RWPE2 (cell line): ENCODE measurements around the gene MAZ.

ENCODE experiments used
- ATAC-seq: fragments of 200-7000 bp; cut with Tn5 transposase; 3 replicates; pipeline ENCODE4 v1.9.1; 2021; ENCODE audit warnings: low read depth
- DNase-seq: peaks from one replicate; pipeline ENCODE4 v3.0.0-alpha.2; 2020; ENCODE audit warnings: low spot score
- H3K27ac ChIP-seq: fragments of 450-650 bp; 2 replicates; pipeline ENCODE4 v1.5.1; 2017; ENCODE audit warnings: mild to moderate bottlenecking; ENCODE audit not compliant: poor library complexity, severe bottlenecking
- H3K27me3 ChIP-seq: fragments of 250-450 bp; sonication (Bioruptor Pico); 2 replicates; pipeline ENCODE4 v1.5.1; 2021; ENCODE audit warnings: mild to moderate bottlenecking, moderate library complexity; ENCODE audit not compliant: insufficient read depth, poor library complexity, severe bottlenecking
- H3K36me3 ChIP-seq: fragments of 250-450 bp; sonication (Bioruptor Pico); 2 replicates; pipeline ENCODE4 v1.5.1; 2020; ENCODE audit warnings: low read depth, mild to moderate bottlenecking, moderate library complexity
- H3K4me1 ChIP-seq: fragments of 250-450 bp; sonication (Bioruptor Pico); 2 replicates; pipeline ENCODE4 v1.5.1; 2021; ENCODE audit warnings: mild to moderate bottlenecking, moderate library complexity; ENCODE audit not compliant: insufficient read depth, poor library complexity, severe bottlenecking
- H3K4me3 ChIP-seq: fragments of 250-450 bp; sonication (Bioruptor Pico); 2 replicates; pipeline ENCODE4 v1.5.1; 2021; ENCODE audit warnings: mild to moderate bottlenecking, moderate library complexity; ENCODE audit not compliant: severe bottlenecking
- H3K9me3 ChIP-seq: fragments of 250-450 bp; sonication (Bioruptor Pico); 2 replicates; pipeline ENCODE4 v1.5.1; 2021; ENCODE audit warnings: mild to moderate bottlenecking, moderate library complexity; ENCODE audit not compliant: severe bottlenecking
- TF ChIP-seq, protein P1 (sequence below): fragments of 450-650 bp; IDR thresholded peaks from one replicate; pipeline ENCODE4 v1.5.1; 2017; ENCODE audit warnings: mild to moderate bottlenecking, moderate library complexity; ENCODE audit not compliant: poor library complexity, severe bottlenecking

Gene MAZ

GRCh38 chr16:29805232-29806098 is 864 bp upstream of the MAZ start:
- Histone ChIP-seq H3K4me3 (peak overlapping the region; percentile 36), H3K36me3 (peaks cover 47% of the 10 kb centered on the region), H3K9me3 (no peaks in the 10 kb centered on the region), H3K4me1 (peaks cover 7% of the 10 kb centered on the region), H3K27ac (peak overlapping the region; percentile 92), H3K27me3 (no peaks in the 10 kb centered on the region)
- ATAC-seq (peak; percentile 61), DNase-seq (peak; percentile 96)
- TF ChIP-seq, protein P1, sequence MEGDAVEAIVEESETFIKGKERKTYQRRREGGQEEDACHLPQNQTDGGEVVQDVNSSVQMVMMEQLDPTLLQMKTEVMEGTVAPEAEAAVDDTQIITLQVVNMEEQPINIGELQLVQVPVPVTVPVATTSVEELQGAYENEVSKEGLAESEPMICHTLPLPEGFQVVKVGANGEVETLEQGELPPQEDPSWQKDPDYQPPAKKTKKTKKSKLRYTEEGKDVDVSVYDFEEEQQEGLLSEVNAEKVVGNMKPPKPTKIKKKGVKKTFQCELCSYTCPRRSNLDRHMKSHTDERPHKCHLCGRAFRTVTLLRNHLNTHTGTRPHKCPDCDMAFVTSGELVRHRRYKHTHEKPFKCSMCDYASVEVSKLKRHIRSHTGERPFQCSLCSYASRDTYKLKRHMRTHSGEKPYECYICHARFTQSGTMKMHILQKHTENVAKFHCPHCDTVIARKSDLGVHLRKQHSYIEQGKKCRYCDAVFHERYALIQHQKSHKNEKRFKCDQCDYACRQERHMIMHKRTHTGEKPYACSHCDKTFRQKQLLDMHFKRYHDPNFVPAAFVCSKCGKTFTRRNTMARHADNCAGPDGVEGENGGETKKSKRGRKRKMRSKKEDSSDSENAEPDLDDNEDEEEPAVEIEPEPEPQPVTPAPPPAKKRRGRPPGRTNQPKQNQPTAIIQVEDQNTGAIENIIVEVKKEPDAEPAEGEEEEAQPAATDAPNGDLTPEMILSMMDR: no peak

GRCh38 chr16:29806641-29807425 is 504 bp downstream of the MAZ start:
- H3K27ac ChIP-seq: peak overlapping the region; percentile 92
- peaks cover 38% of the 10 kb centered on the region for H3K36me3 ChIP-seq
- no peaks in the 10 kb centered on the region for H3K27me3 ChIP-seq
- ATAC-seq: no peak
- peaks cover 7% of the 10 kb centered on the region for H3K4me1 ChIP-seq
- DNase-seq: no peak
- TF ChIP-seq, protein P1: no peak
- H3K4me3 ChIP-seq: peak overlapping the region; percentile 88
- H3K9me3 ChIP-seq: no peaks in the 10 kb centered on the region

DNA sequence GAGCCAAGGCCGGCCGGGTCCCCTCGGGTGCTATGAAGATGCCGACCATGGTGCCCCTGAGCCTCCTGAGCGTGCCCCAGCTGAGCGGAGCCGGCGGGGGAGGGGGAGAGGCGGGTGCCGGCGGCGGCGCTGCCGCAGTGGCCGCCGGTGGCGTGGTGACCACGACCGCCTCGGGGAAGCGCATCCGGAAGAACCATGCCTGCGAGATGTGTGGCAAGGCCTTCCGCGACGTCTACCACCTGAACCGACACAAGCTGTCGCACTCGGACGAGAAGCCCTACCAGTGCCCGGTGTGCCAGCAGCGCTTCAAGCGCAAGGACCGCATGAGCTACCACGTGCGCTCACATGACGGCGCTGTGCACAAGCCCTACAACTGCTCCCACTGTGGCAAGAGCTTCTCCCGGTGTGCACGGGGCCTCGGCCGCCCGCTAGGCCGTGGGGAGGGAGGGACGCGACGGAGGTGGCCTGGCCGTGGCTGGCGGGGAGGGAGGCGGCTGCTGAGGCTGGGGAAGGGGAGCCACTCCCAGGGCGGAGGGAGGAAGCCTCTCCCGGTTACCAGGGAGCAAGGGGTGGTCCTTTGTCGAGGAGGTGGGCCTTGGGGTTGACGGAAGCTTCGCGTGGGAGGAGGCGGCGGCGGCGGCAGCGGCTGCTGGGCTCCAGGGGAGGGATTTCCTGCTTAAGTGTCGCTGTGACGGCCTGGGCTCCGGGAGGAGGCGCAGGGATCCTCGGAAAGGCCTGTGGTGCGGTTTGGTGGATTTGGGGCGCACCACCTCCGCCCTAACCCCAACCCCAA is 1.3 kb downstream of the MAZ start:
- peak; percentile 30 for ATAC-seq

DNA sequence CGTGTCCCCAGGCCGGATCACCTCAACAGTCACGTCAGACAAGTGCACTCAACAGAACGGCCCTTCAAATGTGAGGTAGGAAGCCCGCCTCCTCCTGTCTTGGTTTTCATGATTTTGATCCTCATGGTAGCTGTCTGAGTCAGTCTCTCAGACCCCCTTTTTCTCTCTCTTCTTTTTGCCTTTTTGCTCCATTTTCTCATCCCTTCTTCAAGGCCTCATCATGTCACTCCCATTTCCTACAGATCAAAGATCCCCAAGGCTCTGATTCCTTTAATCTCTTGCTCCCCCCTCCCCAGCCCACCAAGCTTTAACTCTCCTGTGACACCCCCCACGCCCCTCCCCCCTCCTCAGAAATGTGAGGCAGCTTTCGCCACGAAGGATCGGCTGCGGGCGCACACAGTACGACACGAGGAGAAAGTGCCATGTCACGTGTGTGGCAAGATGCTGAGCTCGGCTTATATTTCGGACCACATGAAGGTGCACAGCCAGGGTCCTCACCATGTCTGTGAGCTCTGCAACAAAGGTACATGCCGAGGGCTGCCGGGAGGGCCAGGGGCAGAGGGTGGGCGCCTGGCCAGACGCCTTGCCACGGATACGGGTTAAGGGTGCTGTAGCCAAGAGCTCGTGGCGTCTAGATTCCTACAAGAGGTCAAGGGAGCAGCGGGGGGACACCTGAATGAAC is 2.0 kb downstream of the MAZ start:
- ATAC-seq (no peak), DNase-seq (peak; percentile 38)
- Histone ChIP-seq H3K4me1 (peaks cover 7% of the 10 kb centered on the region), H3K27ac (peak overlapping the region; percentile 92), H3K9me3 (no peaks in the 10 kb centered on the region), H3K36me3 (peaks cover 29% of the 10 kb centered on the region), H3K27me3 (no peaks in the 10 kb centered on the region), H3K4me3 (peak overlapping the region; percentile 88)
- TF ChIP-seq, protein P1: no peak

More for the DNA sequence above, 1.3 kb downstream of the MAZ start:
- Histone ChIP-seq H3K27me3 (no peaks in the 10 kb centered on the region), H3K4me1 (peaks cover 7% of the 10 kb centered on the region), H3K4me3 (peak overlapping the region; percentile 88), H3K36me3 (peaks cover 35% of the 10 kb centered on the region), H3K27ac (peak overlapping the region; percentile 92), H3K9me3 (no peaks in the 10 kb centered on the region)
- TF ChIP-seq, protein P1: peak; percentile 51
- DNase-seq: peak; percentile 93
